Transverse colon (tissue), 4 donors: ENCODE measurements around the gene SLC27A1. TPM values are rescaled to one million over a fixed set of nuclear protein-coding genes. Genes with fewer than 3 reads are reported as not detected.

ENCODE experiments used
- DNase-seq: peaks from one replicate; pipeline ENCODE4 v3.0.0-alpha.2; 2019
- H3K27ac ChIP-seq, 4 donors: fragments of 200-600 bp; sonication (generic); 2 replicates each; pipeline ENCODE4 v1.5.1; 2016 to 2018; ENCODE audit warnings: inconsistent platforms in 4 of 4
- H3K27me3 ChIP-seq: fragments of 200-600 bp; sonication (generic); 2 replicates; pipeline ENCODE4 v1.5.1; 2017; ENCODE audit warnings: inconsistent platforms
- H3K36me3 ChIP-seq, 4 donors: fragments of 200-600 bp; sonication (generic); 2 replicates each; pipeline ENCODE4 v1.5.1; 2017 to 2019; ENCODE audit warnings: inconsistent platforms in 4 of 4
- H3K4me1 ChIP-seq, 4 donors: fragments of 200-600 bp; sonication (generic); 2 replicates each; pipeline ENCODE4 v1.5.1; 2017 to 2020; ENCODE audit warnings: inconsistent platforms in 4 of 4
- H3K4me3 ChIP-seq, 4 donors: fragments of 200-600 bp; sonication (generic); 1 replicate in 1 of 4; 2 replicates in 3 of 4; pipeline versions ENCODE4 v1.5.1 to v1.6.1; 2017 to 2019; ENCODE audit warnings: inconsistent platforms in 4 of 4
- H3K9me3 ChIP-seq, 2 donors: fragments of 200-600 bp; sonication (generic); 2 replicates each; pipeline ENCODE4 v1.5.1; 2017 to 2019; ENCODE audit warnings: inconsistent platforms in 2 of 2
- POLR2A ChIP-seq: fragments of 450-650 bp; IDR thresholded peaks from one replicate; pipeline ENCODE4 v1.6.1; 2016; ENCODE audit warnings: antibody characterized with exemption, mild to moderate bottlenecking, moderate library complexity
- POLR2AphosphoS5 ChIP-seq, 3 donors: sonication (generic); formaldehyde crosslinking; IDR thresholded peaks; one replicate each; pipeline ENCODE4 v1.6.1; 2016; ENCODE audit warnings: antibody characterized with exemption in 3 of 3
- WGBS, 2 donors: methylation state at CpG; one replicate each; pipeline ENCODE4 v1.1.5; 2018; ENCODE audit warnings: low coverage in 1 of 2; 5-methylcytosine and 5-hydroxymethylcytosine counted together
- in situ Hi-C, 4 donors: fragments of 200-750 bp; cut with MboI; loops; one replicate each; pipeline versions ENCODE4 v1.15.0 to v1.15.1; 2017; ENCODE audit warnings: low sequenced_read_pairs in 3 of 4, low pct_ligation_motif_present in 1 of 4, low pct_unique_long_range_greater_than_20kb in 1 of 4
- intact Hi-C: fragments of 100-400 bp; cut with DNase I; formaldehyde crosslinking; loops from one replicate; pipeline ENCODE4 v1.15.1; 2023; ENCODE audit warnings: low total_unique reads
- total RNA-seq, 4 donors: library from RNA; depleted of rRNA; stranded (reverse); fragments of >200 nt; gene quantifications; one replicate each; pipeline ENCODE4 v1.1.0, GENCODE V29; 2016

The SLC27A1 gene
- total RNA-seq, 4 donors from 2014 or later = 4.0 to 11.1 (median 7.0) TPM

DNA sequence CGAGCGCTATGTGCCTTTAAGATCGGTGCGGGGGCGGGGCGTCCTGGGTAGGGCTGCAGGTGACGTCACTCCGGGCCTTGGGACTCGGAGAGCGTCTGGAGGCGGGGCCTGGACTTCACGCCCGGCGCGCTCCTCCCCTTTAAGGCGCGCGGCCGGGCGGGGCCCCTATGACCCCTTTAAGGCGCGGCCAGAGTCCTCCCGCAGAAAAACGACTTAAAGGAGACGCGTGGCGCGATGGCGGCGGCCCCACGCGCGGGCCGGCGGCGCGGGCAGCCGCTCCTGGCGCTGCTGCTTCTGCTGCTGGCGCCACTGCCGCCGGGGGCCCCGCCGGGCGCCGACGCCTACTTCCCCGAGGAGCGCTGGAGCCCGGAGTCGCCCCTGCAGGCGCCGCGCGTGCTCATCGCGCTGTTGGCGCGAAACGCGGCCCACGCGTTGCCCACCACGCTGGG is 85.2 kb downstream of the SLC27A1 start, which contains the start of gene COLGALT1:
Gene COLGALT1 (plus strand): TSS at position 170 of the 449 bp plus-strand sequence. CDS start 65 bp downstream, at position 235.
- TF ChIP-seq POLR2AphosphoS5 (IDR thresholded peaks at IDR 0.05) = peak in 1 of 3 donors; percentile 32
- TF ChIP-seq POLR2A = no peak
- H3K4me1 ChIP-seq = peaks cover 8 to 27% (median 12%) of the 10 kb centered on the region in 4 donors
- H3K27me3 ChIP-seq = no peaks in the 10 kb centered on the region
- DNase-seq = peak; percentile 100
- 1% methylated on average over 58 of the region's 64 CpGs; no CpG with 5 or more reads in 1 of the 2 donors for whole genome bisulfite sequencing, 2 donors
- in situ Hi-C loops (no loop called here), intact Hi-C loops (no loop called here)
- H3K9me3 ChIP-seq = no peaks in the 10 kb centered on the region
- H3K4me3 ChIP-seq = peak within 1 kb of the TSS; percentile 68 to 99 (median 86)
- peak within 1 kb of the TSS; percentile 86 to 94 (median 88) for H3K27ac ChIP-seq
- H3K36me3 ChIP-seq = peaks cover 0 to 8% (median 0%) of the 10 kb centered on the region in 4 donors

Other genes starting within 250 kb of the SLC27A1 start
- gene OCEL1, start 244.3 kb upstream of the SLC27A1 start, total RNA-seq = 10 to 100 TPM in 3 of 4 donors, 1 to 10 TPM in 1; 4.8 to 42.6 (median 29.9) TPM
- gene NR2F6, start 224.6 kb upstream of the SLC27A1 start, total RNA-seq = 100 to 1,000 TPM; 156 to 362 (median 206) TPM
- 1 to 10 TPM in 1 of 4 donors, under 1 TPM in 2, not detected in 1; 0.79 to 1.2 (median 0.96) TPM for gene USHBP1, start 205.8 kb upstream of the SLC27A1 start, total RNA-seq
- gene BABAM1, start 203.1 kb upstream of the SLC27A1 start, total RNA-seq = 100 to 1,000 TPM in 1 of 4 donors, 10 to 100 TPM in 3; 56.2 to 364 (median 80.2) TPM
- gene ANKLE1, start 188.6 kb upstream of the SLC27A1 start, total RNA-seq = under 1 TPM in 2 of 4 donors, not detected in 2; 0.20 to 0.48 TPM
- gene ABHD8, start 167.1 kb upstream of the SLC27A1 start, total RNA-seq = 10 to 100 TPM in 1 of 4 donors, 1 to 10 TPM in 3; 6.0 to 14.1 (median 9.1) TPM
- gene MRPL34, start 164.7 kb upstream of the SLC27A1 start, total RNA-seq = 100 to 1,000 TPM; 243 to 390 (median 272) TPM
- gene DDA1, start 161.0 kb upstream of the SLC27A1 start, total RNA-seq = 10 to 100 TPM; 20.6 to 98.1 (median 22.0) TPM
- gene ANO8, start 135.7 kb upstream of the SLC27A1 start, total RNA-seq = 10 to 100 TPM in 2 of 4 donors, 1 to 10 TPM in 2; 6.7 to 73.0 (median 10.3) TPM
- 100 to 1,000 TPM in 1 of 4 donors, 10 to 100 TPM in 3; 24.7 to 206 (median 30.5) TPM for gene GTPBP3, start 133.0 kb upstream of the SLC27A1 start, total RNA-seq
- gene PLVAP, start 93.2 kb upstream of the SLC27A1 start, total RNA-seq = 10 to 100 TPM in 3 of 4 donors, 1 to 10 TPM in 1; 3.0 to 37.0 (median 19.2) TPM
- not detected for gene CCDC194, start 76.3 kb upstream of the SLC27A1 start, total RNA-seq
- 10 to 100 TPM in 3 of 4 donors, 1 to 10 TPM in 1; 5.6 to 39.2 (median 19.9) TPM for gene BST2, start 64.9 kb upstream of the SLC27A1 start, total RNA-seq
- gene MVB12A, start 50.5 kb upstream of the SLC27A1 start, total RNA-seq = 10 to 100 TPM; 22.9 to 84.2 (median 83.1) TPM
- under 1 TPM in 1 of 4 donors, not detected in 3; 0.48 TPM for gene TMEM221, start 21.9 kb upstream of the SLC27A1 start, total RNA-seq
- not detected for gene NXNL1, start 9.6 kb upstream of the SLC27A1 start, total RNA-seq
- 100 to 1,000 TPM in 3 of 4 donors, 10 to 100 TPM in 1; 90.4 to 146 (median 117) TPM for gene PGLS, start 41.1 kb downstream of the SLC27A1 start, total RNA-seq
- gene COLGALT1, start 85.1 kb downstream of the SLC27A1 start, total RNA-seq = 10 to 100 TPM; 38.6 to 78.6 (median 54.7) TPM
- gene UNC13A, start 217.8 kb downstream of the SLC27A1 start, total RNA-seq = 1 to 10 TPM in 1 of 4 donors, under 1 TPM in 3; under 0.01 to 1.9 (median 0.30) TPM
- 100 to 1,000 TPM in 2 of 4 donors, 10 to 100 TPM in 2; 30.2 to 159 (median 68.0) TPM for gene MAP1S, start 249.0 kb downstream of the SLC27A1 start, total RNA-seq